Mesenchymal stem cell (in vitro differentiated cells and primary cell): ENCODE results near the gene LHCGR.
"Not testable (repeated sequence)": the region's sequence is repeated elsewhere in the genome, so short reads cannot be mapped to it uniquely, and the experiment has no call there.

Experiments used
- DNase-seq: peaks from one replicate; pipeline ENCODE4 v3.0.0-alpha.2; 2013
- H2AFZ ChIP-seq: one replicate; pipeline ENCODE4 v1.6.1; 2013; ENCODE audit warnings: low read depth, mild to moderate bottlenecking, control low read depth, inconsistent platforms, low read length, moderate library complexity
- H2AK5ac ChIP-seq: 2 replicates; pipeline ENCODE4 v1.6.1; 2013; ENCODE audit warnings: low read length, moderate library complexity, mild to moderate bottlenecking, inconsistent platforms; ENCODE audit not compliant: severe bottlenecking
- H2BK120ac ChIP-seq: one replicate; pipeline ENCODE4 v1.6.1; 2013; ENCODE audit warnings: low read depth, mild to moderate bottlenecking, inconsistent platforms, low read length, moderate library complexity
- H2BK12ac ChIP-seq, 2 experiments: one replicate each; pipeline ENCODE4 v1.6.1; 2013; ENCODE audit warnings: inconsistent platforms in 2 of 2, low read length in 2 of 2, mild to moderate bottlenecking in 2 of 2, moderate library complexity in 2 of 2, control low read depth in 1 of 2
- H2BK15ac ChIP-seq: one replicate; pipeline ENCODE4 v1.6.1; 2013; ENCODE audit warnings: mild to moderate bottlenecking, low read depth, inconsistent platforms; ENCODE audit not compliant: poor library complexity, severe bottlenecking
- H2BK5ac ChIP-seq: 2 replicates; pipeline ENCODE4 v1.6.1; 2013; ENCODE audit warnings: low read depth, mild to moderate bottlenecking, low read length, control low read depth, inconsistent platforms; ENCODE audit not compliant: poor library complexity, severe bottlenecking
- H3K14ac ChIP-seq, 2 experiments: one replicate each; pipeline ENCODE4 v1.6.1; 2013; ENCODE audit warnings: inconsistent platforms in 2 of 2, low read length in 2 of 2, control low read depth in 1 of 2, mild to moderate bottlenecking in 1 of 2, moderate library complexity in 1 of 2
- H3K18ac ChIP-seq, 2 experiments: one replicate each; pipeline ENCODE4 v1.6.1; 2013; ENCODE audit warnings: inconsistent platforms in 2 of 2, low read length in 2 of 2, control low read depth in 1 of 2, low read depth in 1 of 2, mild to moderate bottlenecking in 1 of 2
- H3K23ac ChIP-seq, 2 experiments: one replicate each; pipeline ENCODE4 v1.6.1; 2013; ENCODE audit warnings: inconsistent platforms in 2 of 2, low read length in 2 of 2, mild to moderate bottlenecking in 2 of 2, moderate library complexity in 2 of 2, control low read depth in 1 of 2
- H3K27ac ChIP-seq: 2 replicates; pipeline ENCODE4 v1.5.1; 2013; ENCODE audit warnings: mild to moderate bottlenecking, moderate library complexity, low read length, control low read depth, inconsistent platforms; ENCODE audit not compliant: poor library complexity, severe bottlenecking
- H3K27me3 ChIP-seq, 2 experiments: 2 replicates each; pipeline versions ENCODE4 v1.6.1 to v1.7.0; 2013; ENCODE audit warnings: low read length in 2 of 2, mild to moderate bottlenecking in 2 of 2, moderate library complexity in 2 of 2, control low read depth in 1 of 2, inconsistent platforms in 1 of 2; ENCODE audit not compliant: control insufficient read depth in 1 of 2, insufficient read depth in 1 of 2
- H3K36me3 ChIP-seq, 2 experiments: 2 replicates each; pipeline versions ENCODE4 v1.6.1 to v1.7.0; 2013; ENCODE audit warnings: low read length in 2 of 2, control low read depth in 1 of 2, inconsistent platforms in 1 of 2, low read depth in 1 of 2, mild to moderate bottlenecking in 1 of 2; ENCODE audit not compliant: insufficient read depth in 2 of 2, control insufficient read depth in 1 of 2
- H3K4ac ChIP-seq, 2 experiments: one replicate each; pipeline ENCODE4 v1.6.1; 2013; ENCODE audit warnings: inconsistent platforms in 2 of 2, low read length in 2 of 2, mild to moderate bottlenecking in 2 of 2, moderate library complexity in 2 of 2, control low read depth in 1 of 2, low read depth in 1 of 2
- H3K4me1 ChIP-seq: 2 replicates; pipeline ENCODE4 v1.6.1; 2013; ENCODE audit warnings: low read depth, low read length, control low read depth; ENCODE audit not compliant: control insufficient read depth, insufficient read depth
- H3K4me2 ChIP-seq: 2 replicates; pipeline ENCODE4 v1.6.1; 2013; ENCODE audit warnings: low read length, mild to moderate bottlenecking, inconsistent platforms; ENCODE audit not compliant: poor library complexity, severe bottlenecking
- H3K4me3 ChIP-seq, 2 experiments: 2 replicates each; pipeline versions ENCODE4 v1.5.1 to v1.7.0; 2013; ENCODE audit warnings: low read length in 2 of 2, mild to moderate bottlenecking in 2 of 2, control low read depth in 1 of 2, low read depth in 1 of 2; ENCODE audit not compliant: insufficient read depth in 1 of 2
- H3K79me1 ChIP-seq: replicated peaks from 2 replicates; pipeline ENCODE4 v1.6.1; 2013; ENCODE audit warnings: mild to moderate bottlenecking, control low read depth, low read length, inconsistent platforms; ENCODE audit not compliant: poor library complexity, severe bottlenecking
- H3K9ac ChIP-seq: 2 replicates; pipeline ENCODE4 v1.7.0; 2013; ENCODE audit warnings: mild to moderate bottlenecking, low read length, moderate library complexity
- H3K9me3 ChIP-seq: 2 replicates; pipeline ENCODE4 v1.7.0; 2013; ENCODE audit warnings: mild to moderate bottlenecking, low read length; ENCODE audit not compliant: control insufficient read depth
- H4K8ac ChIP-seq: one replicate; pipeline ENCODE4 v1.6.1; 2013; ENCODE audit warnings: inconsistent platforms, mild to moderate bottlenecking, low read length, moderate library complexity
- H4K91ac ChIP-seq: one replicate; pipeline ENCODE4 v1.6.1; 2013; ENCODE audit warnings: mild to moderate bottlenecking, low read length, inconsistent platforms
- WGBS: methylation state at CpG from one replicate; pipeline ENCODE4 v1.1.7; 2013; ENCODE audit warnings: mixed read lengths; 5-methylcytosine and 5-hydroxymethylcytosine counted together

Gene LHCGR

GRCh38 chr2:48707466-48707865 is 48.1 kb downstream of the LHCGR start:
- no peak overlapping the region for H4K91ac ChIP-seq
- H2BK5ac ChIP-seq: no peak overlapping the region
- H3K14ac ChIP-seq: no peak overlapping the region
- no peak overlapping the region for H3K9ac ChIP-seq
- no peak overlapping the region for H4K8ac ChIP-seq
- no peak overlapping the region for H2BK15ac ChIP-seq
- no peak overlapping the region for H2BK120ac ChIP-seq
- H3K27ac ChIP-seq: no peak overlapping the region
- no peak overlapping the region for H3K4ac ChIP-seq
- no peak overlapping the region for H3K4me3 ChIP-seq
- H3K9me3 ChIP-seq: no peaks in the 10 kb centered on the region
- H3K36me3 ChIP-seq: no peaks in the 10 kb centered on the region
- no peak overlapping the region for H2BK12ac ChIP-seq
- H3K4me2 ChIP-seq: no peak overlapping the region
- H2AFZ ChIP-seq: no peak overlapping the region
- no peaks in the 10 kb centered on the region for H3K27me3 ChIP-seq
- no peak overlapping the region for H2AK5ac ChIP-seq
- H3K79me1 ChIP-seq: no peaks in the 10 kb centered on the region
- 83% methylated on average over 6 of the region's 6 CpGs for WGBS
- no peak for DNase-seq
- H3K18ac ChIP-seq: no peak overlapping the region
- peaks cover 3% of the 10 kb centered on the region for H3K4me1 ChIP-seq
- no peak overlapping the region for H3K23ac ChIP-seq

GRCh38 chr2:48703621-48704020 is 51.9 kb downstream of the LHCGR start:
- not testable (repeated sequence) for H3K9ac ChIP-seq, H3K4ac ChIP-seq, H3K36me3 ChIP-seq, H3K18ac ChIP-seq, H2BK12ac ChIP-seq, H4K91ac ChIP-seq, H2AK5ac ChIP-seq, H3K14ac ChIP-seq, H2BK15ac ChIP-seq, H3K9me3 ChIP-seq, H3K4me3 ChIP-seq, H3K27ac ChIP-seq, H3K4me1 ChIP-seq, H4K8ac ChIP-seq, H3K79me1 ChIP-seq, H2BK5ac ChIP-seq, H2BK120ac ChIP-seq, H3K4me2 ChIP-seq, H3K27me3 ChIP-seq, H2AFZ ChIP-seq, H3K23ac ChIP-seq, DNase-seq
- 100% methylated on average over 3 of the region's 6 CpGs for WGBS

- peak; percentile 62 for DNase-seq
- Histone ChIP-seq H3K23ac (no peak overlapping the region), H3K4me1 (no peaks in the 10 kb centered on the region), H3K9me3 (no peaks in the 10 kb centered on the region), H3K36me3 (no peaks in the 10 kb centered on the region), H2BK15ac (no peak overlapping the region), H3K4ac (no peak overlapping the region), H3K4me3 (no peak overlapping the region), H3K18ac (no peak overlapping the region), H3K14ac (no peak overlapping the region), H3K27me3 (peaks cover 0 to 8% of the 10 kb centered on the region in 2 experiments), H3K9ac (no peak overlapping the region), H2BK5ac (no peak overlapping the region), H2BK12ac (no peak overlapping the region), H2AFZ (no peak overlapping the region), H3K27ac (peak overlapping the region; percentile 43), H2BK120ac (no peak overlapping the region), H3K4me2 (no peak overlapping the region), H4K91ac (no peak overlapping the region), H2AK5ac (no peak overlapping the region), H4K8ac (no peak overlapping the region), H3K79me1 (no peaks in the 10 kb centered on the region)
- WGBS: 74% methylated on average over 2 of the region's 2 CpGs
Measured at GRCh38 chr2:48699348-48699930, 56.1 kb downstream of the LHCGR start.

GRCh38 chr2:48696881-48697280 is 58.6 kb downstream of the LHCGR start:
- Histone ChIP-seq H3K27me3 (peaks cover 0 to 8% of the 10 kb centered on the region in 2 experiments), H3K79me1 (no peaks in the 10 kb centered on the region), H3K4me1 (no peaks in the 10 kb centered on the region), H3K4me2 (no peak overlapping the region), H2BK15ac (no peak overlapping the region), H3K27ac (no peak overlapping the region), H2AK5ac (no peak overlapping the region), H3K18ac (no peak overlapping the region), H3K14ac (no peak overlapping the region), H3K4me3 (no peak overlapping the region), H2BK5ac (no peak overlapping the region), H3K4ac (no peak overlapping the region), H3K9me3 (no peaks in the 10 kb centered on the region), H2AFZ (no peak overlapping the region), H4K8ac (no peak overlapping the region), H2BK120ac (no peak overlapping the region), H3K9ac (no peak overlapping the region), H3K23ac (no peak overlapping the region), H3K36me3 (no peaks in the 10 kb centered on the region), H4K91ac (no peak overlapping the region), H2BK12ac (no peak overlapping the region)
- 53% methylated on average over 1 of the region's 1 CpG for WGBS
- DNase-seq: no peak
